ENCODE data around the gene MCUR1. TPM values are rescaled to one million over a fixed set of nuclear protein-coding genes. Genes with fewer than 3 reads are reported as not detected.

MCUR1 gene
- total and polyA plus RNA-seq, 11 donors: 12.6 to 62.0 (median 28.0) TPM

DNA sequence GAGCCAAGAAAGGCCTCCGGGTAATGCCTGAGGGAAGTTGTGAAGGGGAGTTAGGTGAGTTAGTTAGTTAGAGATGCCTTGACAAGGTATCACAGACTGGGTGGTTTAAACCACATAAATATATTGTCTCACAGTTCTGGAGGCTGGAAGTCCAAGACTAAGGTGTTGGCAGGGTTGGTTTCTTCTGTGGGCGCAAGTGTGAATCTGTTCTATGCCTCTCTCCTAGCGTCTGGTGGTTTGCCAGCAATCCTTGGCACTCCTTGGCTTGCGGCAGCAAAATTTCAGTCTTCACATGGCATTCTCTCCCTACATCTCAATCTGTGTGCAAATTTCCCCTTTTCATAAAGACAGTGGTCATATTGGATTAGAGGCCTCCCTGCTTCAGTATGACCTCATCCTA lies 73.0 kb downstream of the MCUR1 start:
- Histone ChIP-seq H3K4me1 (no peaks in the 10 kb centered on the region), H3K27me3 (no peaks in the 10 kb centered on the region), H3K36me3 (no peaks in the 10 kb centered on the region), H3K4me3 (no peak overlapping the region), H3K27ac (no peak overlapping the region), H3K9me3 (no peaks in the 10 kb centered on the region)
- intact Hi-C loops (cut with DNase I): no loop called here
- DNase-seq (no peak), ATAC-seq (no peak)
- TF ChIP-seq, protein P1, sequence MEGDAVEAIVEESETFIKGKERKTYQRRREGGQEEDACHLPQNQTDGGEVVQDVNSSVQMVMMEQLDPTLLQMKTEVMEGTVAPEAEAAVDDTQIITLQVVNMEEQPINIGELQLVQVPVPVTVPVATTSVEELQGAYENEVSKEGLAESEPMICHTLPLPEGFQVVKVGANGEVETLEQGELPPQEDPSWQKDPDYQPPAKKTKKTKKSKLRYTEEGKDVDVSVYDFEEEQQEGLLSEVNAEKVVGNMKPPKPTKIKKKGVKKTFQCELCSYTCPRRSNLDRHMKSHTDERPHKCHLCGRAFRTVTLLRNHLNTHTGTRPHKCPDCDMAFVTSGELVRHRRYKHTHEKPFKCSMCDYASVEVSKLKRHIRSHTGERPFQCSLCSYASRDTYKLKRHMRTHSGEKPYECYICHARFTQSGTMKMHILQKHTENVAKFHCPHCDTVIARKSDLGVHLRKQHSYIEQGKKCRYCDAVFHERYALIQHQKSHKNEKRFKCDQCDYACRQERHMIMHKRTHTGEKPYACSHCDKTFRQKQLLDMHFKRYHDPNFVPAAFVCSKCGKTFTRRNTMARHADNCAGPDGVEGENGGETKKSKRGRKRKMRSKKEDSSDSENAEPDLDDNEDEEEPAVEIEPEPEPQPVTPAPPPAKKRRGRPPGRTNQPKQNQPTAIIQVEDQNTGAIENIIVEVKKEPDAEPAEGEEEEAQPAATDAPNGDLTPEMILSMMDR (IDR thresholded peaks at IDR 0.05): no peak
- no peak for TF ChIP-seq POLR2A (IDR thresholded peaks at IDR 0.05)
- WGBS, 4 donors: 86 to 99% (median 93%) methylated on average over 4 of the region's 4 CpGs

Other genes with a start within 250 kb of the MCUR1 start
- 10 to 100 TPM; 29.5 to 60.0 (median 41.4) TPM for gene SIRT5, start 240.0 kb downstream of the MCUR1 start, total RNA-seq
- gene SIRT5, start 240.0 kb downstream of the MCUR1 start, polyA plus RNA-seq: 10 to 100 TPM; 13.1 to 20.3 TPM
- gene NOL7, start 199.2 kb downstream of the MCUR1 start, total RNA-seq: 100 to 1,000 TPM in 1 of 9 donors, 10 to 100 TPM in 8; 38.6 to 118 (median 47.8) TPM
- gene NOL7, start 199.2 kb downstream of the MCUR1 start, polyA plus RNA-seq: 100 to 1,000 TPM in 1 of 2 donors, 10 to 100 TPM in 1; 59.7 to 124 TPM
- 10 to 100 TPM; 25.8 to 43.7 (median 35.0) TPM for gene RANBP9, start 102.7 kb downstream of the MCUR1 start, total RNA-seq
- 10 to 100 TPM in 1 of 2 donors, 1 to 10 TPM in 1; 9.3 to 25.8 TPM for gene RANBP9, start 102.7 kb downstream of the MCUR1 start, polyA plus RNA-seq
- gene RNF182, start 110.4 kb upstream of the MCUR1 start, total RNA-seq: under 1 TPM in 2 of 9 donors, not detected in 7; 0.39 to 0.75 TPM
- gene RNF182, start 110.4 kb upstream of the MCUR1 start, polyA plus RNA-seq: under 1 TPM in 1 of 2 donors, not detected in 1; 0.07 TPM

Data from heart left ventricle (tissue), 16 donors.